Gastrocnemius medialis (tissue), 4 donors: Measurements from ENCODE around the gene PON2. TPM values are rescaled to one million over a fixed set of nuclear protein-coding genes. Genes with fewer than 3 reads are reported as not detected.

Experiments
- ATAC-seq, 2 donors: fragments of 150-250 bp; one replicate each; pipeline ENCODE4 v1.9.1; 2016
- DNase-seq, 2 donors: peaks; one replicate each; pipeline ENCODE4 v3.0.0-alpha.2; 2019
- H3K27ac ChIP-seq, 4 donors: fragments of 200-600 bp; sonication (generic); 1 replicate in 1 of 4; 2 replicates in 3 of 4; pipeline ENCODE4 v1.5.1; 2016 to 2018; ENCODE audit warnings: mild to moderate bottlenecking in 2 of 4, moderate library complexity in 1 of 4
- H3K27me3 ChIP-seq, 3 donors: fragments of 200-600 bp; sonication (generic) in 2 of 3; 1 replicate in 1 of 3; 2 replicates in 2 of 3; pipeline versions ENCODE4 v1.5.1 to v1.6.0; 2016 to 2019; ENCODE audit warnings: mild to moderate bottlenecking in 1 of 3, moderate library complexity in 1 of 3
- H3K36me3 ChIP-seq, 2 donors: fragments of 200-600 bp; sonication (generic) in 1 of 2; one replicate each; pipeline ENCODE4 v1.5.1; 2017 to 2018
- H3K4me1 ChIP-seq, 2 donors: fragments of 200-600 bp; sonication (generic) in 1 of 2; one replicate each; pipeline ENCODE4 v1.5.1; 2016 to 2017; ENCODE audit warnings: mild to moderate bottlenecking in 2 of 2
- H3K4me3 ChIP-seq, 4 donors: fragments of 200-600 bp; sonication (generic) in 3 of 4; 1 replicate in 1 of 4; 2 replicates in 3 of 4; pipeline ENCODE4 v1.5.1; 2016 to 2019; ENCODE audit warnings: mild to moderate bottlenecking in 2 of 4
- H3K9me3 ChIP-seq, 3 donors: fragments of 200-600 bp; sonication (generic) in 2 of 3; 1 replicate in 1 of 3; 2 replicates in 2 of 3; pipeline ENCODE4 v1.5.1; 2016 to 2019
- POLR2A ChIP-seq, 2 donors: fragments of 450-650 bp; IDR thresholded peaks; one replicate each; pipeline ENCODE4 v1.6.1; 2017; ENCODE audit warnings: antibody characterized with exemption in 2 of 2, mild to moderate bottlenecking in 2 of 2, moderate library complexity in 2 of 2
- in situ Hi-C, 4 donors: fragments of 200-750 bp; cut with MboI; loops; one replicate each; pipeline versions ENCODE4 v1.15.0 to v1.8.0; 2017; ENCODE audit warnings: low sequenced_read_pairs in 4 of 4
- intact Hi-C: fragments of 100-400 bp; cut with DNase I; formaldehyde crosslinking; loops from one replicate; pipeline ENCODE4 v1.15.1; 2023; ENCODE audit warnings: low total_unique reads
- total RNA-seq, 4 donors: library from RNA; depleted of rRNA; stranded (reverse); fragments of >200 nt; gene quantifications; one replicate each; pipeline versions ENCODE4 v1.1.0 to v1.2.3, GENCODE V29; 2016
- TF ChIP-seq, protein P1 (sequence below), 5 experiments: fragments of 450-650 bp in 3 of 5; fragments of 200-600 bp in 2 of 5; sonication (generic) in 2 of 5; IDR thresholded peaks in 4 of 5; conservative IDR thresholded peaks in 1 of 5; 1 replicate in 4 of 5; 2 replicates in 1 of 5; pipeline ENCODE4 v1.5.1; 2016 to 2019; ENCODE audit warnings: antibody characterized with exemption in 5 of 5, mild to moderate bottlenecking in 3 of 5, moderate library complexity in 3 of 5

The PON2 gene
- total RNA-seq, 4 donors from 2014 or later: 10.2 to 45.4 (median 23.5) TPM

DNA sequence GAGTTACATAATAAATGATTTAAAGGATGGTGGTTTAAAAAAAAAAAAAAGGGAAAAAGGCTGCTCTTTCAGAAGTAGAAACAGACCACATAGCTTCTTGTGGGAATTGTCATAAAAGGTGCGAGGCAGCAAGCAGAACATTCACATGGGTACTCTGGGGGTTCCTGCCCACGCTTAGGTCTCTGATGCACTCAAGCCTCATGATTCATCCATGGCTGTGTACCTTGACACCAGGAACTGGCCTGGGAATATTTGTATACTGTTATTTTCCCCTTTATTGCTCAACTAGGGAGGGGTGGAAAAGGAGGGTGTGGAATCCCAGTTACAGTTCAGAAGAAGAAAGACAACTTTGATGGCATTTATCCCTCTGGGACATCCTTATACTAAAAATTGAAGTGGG lies 4.0 kb downstream of the PON2 start:
- Histone ChIP-seq H3K27ac (no peak overlapping the region), H3K4me1 (peaks cover 0 to 4% of the 10 kb centered on the region in 2 donors), H3K36me3 (no peaks in the 10 kb centered on the region), H3K27me3 (no peaks in the 10 kb centered on the region), H3K9me3 (no peaks in the 10 kb centered on the region), H3K4me3 (no peak overlapping the region)
- in situ Hi-C loops: no loop called here
- no peak for DNase-seq
- ATAC-seq: no peak
- intact Hi-C loops: no loop called here
- TF ChIP-seq POLR2A (IDR thresholded peaks at IDR 0.05): no peak
- TF ChIP-seq, protein P1, sequence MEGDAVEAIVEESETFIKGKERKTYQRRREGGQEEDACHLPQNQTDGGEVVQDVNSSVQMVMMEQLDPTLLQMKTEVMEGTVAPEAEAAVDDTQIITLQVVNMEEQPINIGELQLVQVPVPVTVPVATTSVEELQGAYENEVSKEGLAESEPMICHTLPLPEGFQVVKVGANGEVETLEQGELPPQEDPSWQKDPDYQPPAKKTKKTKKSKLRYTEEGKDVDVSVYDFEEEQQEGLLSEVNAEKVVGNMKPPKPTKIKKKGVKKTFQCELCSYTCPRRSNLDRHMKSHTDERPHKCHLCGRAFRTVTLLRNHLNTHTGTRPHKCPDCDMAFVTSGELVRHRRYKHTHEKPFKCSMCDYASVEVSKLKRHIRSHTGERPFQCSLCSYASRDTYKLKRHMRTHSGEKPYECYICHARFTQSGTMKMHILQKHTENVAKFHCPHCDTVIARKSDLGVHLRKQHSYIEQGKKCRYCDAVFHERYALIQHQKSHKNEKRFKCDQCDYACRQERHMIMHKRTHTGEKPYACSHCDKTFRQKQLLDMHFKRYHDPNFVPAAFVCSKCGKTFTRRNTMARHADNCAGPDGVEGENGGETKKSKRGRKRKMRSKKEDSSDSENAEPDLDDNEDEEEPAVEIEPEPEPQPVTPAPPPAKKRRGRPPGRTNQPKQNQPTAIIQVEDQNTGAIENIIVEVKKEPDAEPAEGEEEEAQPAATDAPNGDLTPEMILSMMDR (IDR thresholded peaks at IDR 0.05 in 4 of 5, conservative IDR thresholded peaks at IDR 0.05 in 1 of 5): no peak

DNA sequence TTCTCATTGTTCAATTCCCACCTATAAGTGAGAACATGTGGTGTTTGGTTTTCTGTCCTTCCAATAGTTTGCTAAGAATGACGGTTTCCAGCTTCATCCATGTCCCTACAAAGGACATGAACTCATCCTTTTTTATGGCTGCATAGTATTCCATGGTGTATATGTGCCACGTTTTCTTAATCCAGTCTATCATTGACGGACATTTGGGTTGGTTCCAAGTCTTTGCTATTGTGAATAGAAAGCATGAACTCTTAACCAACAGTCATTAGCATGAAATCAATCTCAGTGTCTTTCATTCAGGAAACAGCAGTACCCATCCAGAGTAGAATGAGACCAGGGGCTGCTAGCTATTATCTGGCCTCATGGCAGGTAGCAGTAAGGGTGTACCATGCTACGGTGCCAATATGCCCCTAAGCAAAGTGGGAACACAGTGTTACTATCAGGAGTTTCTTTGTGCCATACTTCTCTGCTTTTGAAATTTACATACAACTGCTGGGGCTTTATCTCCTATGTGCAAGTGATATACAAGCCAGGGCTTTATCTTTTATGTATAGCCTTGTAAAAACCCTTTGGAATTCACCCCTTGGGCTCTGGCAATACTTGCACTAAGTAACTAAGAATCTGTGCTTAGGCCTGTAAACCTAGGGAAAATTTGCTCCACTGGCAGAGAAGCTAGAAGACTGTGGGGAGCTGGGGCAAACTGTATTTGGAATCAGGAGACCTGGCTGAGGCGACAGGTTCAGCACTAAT lies 5.4 kb downstream of the PON2 start:
- ATAC-seq (no peak), DNase-seq (no peak)
- Histone ChIP-seq H3K27ac (no peak overlapping the region), H3K27me3 (no peaks in the 10 kb centered on the region), H3K9me3 (no peaks in the 10 kb centered on the region), H3K36me3 (no peaks in the 10 kb centered on the region), H3K4me3 (no peak overlapping the region), H3K4me1 (peaks cover 0 to 3% of the 10 kb centered on the region in 2 donors)
- TF ChIP-seq, protein P1 (IDR thresholded peaks at IDR 0.05 in 4 of 5, conservative IDR thresholded peaks at IDR 0.05 in 1 of 5): no peak
- no peak for TF ChIP-seq POLR2A (IDR thresholded peaks at IDR 0.05)
- in situ Hi-C loops: no loop called here
- intact Hi-C loops: no loop called here

DNA sequence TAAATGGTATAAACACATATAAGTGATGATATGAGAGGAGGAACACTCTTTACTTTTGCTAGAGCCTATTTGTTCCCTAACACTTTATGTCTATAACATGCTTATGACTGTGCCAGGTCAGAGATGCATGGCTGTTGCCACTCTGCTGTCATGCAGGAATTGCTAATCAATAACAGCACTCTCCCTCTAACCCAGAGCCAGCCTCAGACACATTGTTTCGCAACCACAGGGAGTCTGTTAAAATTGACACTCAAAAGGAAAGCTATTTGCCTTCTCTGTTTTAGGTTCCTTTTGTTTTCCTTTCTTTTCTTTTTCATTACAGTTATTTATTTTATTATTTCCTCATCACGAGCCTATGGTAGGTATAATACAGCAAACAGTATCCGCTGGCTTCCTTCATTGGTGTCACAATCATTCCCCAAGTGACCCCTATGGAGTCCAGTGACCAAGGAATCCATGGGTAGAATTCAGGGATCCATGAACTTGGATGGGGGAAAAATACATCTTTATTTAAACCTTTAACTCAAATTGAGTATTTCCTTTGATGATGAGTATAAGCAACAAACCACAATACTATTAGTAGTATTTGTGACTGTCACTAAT lies 6.8 kb downstream of the PON2 start:
- Histone ChIP-seq H3K27ac (no peak overlapping the region), H3K9me3 (no peaks in the 10 kb centered on the region), H3K27me3 (no peaks in the 10 kb centered on the region), H3K4me3 (no peak overlapping the region), H3K36me3 (no peaks in the 10 kb centered on the region), H3K4me1 (no peaks in the 10 kb centered on the region)
- in situ Hi-C loops (no loop called here), intact Hi-C loops (no loop called here)
- no peak for ATAC-seq
- DNase-seq: no peak
- no peak for TF ChIP-seq POLR2A (IDR thresholded peaks at IDR 0.05)
- TF ChIP-seq, protein P1 (IDR thresholded peaks at IDR 0.05 in 4 of 5, conservative IDR thresholded peaks at IDR 0.05 in 1 of 5): no peak

DNA sequence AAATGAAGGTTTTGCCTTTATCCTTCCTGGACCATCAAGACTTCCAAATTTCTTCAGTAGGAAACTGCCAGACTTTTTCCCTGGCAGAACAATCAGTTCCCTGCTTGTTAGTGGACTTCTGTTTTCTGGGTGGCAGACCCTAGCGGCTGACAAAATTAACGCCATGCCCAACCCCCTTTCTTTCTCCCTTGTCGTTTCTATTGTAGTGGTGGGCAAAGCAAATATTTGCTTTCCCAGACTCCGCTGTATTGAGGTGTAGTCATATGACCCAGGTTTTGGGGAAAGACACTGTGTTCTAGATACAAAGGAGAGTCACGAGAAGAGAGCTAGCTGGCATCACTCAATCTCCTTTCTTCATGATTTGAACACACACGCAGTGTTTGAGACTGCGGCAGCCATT lies 7.7 kb downstream of the PON2 start:
- Histone ChIP-seq H3K27ac (no peak overlapping the region), H3K4me3 (no peak overlapping the region), H3K4me1 (no peaks in the 10 kb centered on the region), H3K36me3 (no peaks in the 10 kb centered on the region), H3K27me3 (no peaks in the 10 kb centered on the region), H3K9me3 (no peaks in the 10 kb centered on the region)
- DNase-seq (no peak), ATAC-seq (peak in 1 of 2 donors; percentile 33)
- no peak for TF ChIP-seq POLR2A (IDR thresholded peaks at IDR 0.05)
- TF ChIP-seq, protein P1 (IDR thresholded peaks at IDR 0.05 in 4 of 5, conservative IDR thresholded peaks at IDR 0.05 in 1 of 5): no peak
- in situ Hi-C loops (no loop called here), intact Hi-C loops (no loop called here)
